PC-3 (cell line): Measurements from ENCODE around the gene RDH12. TPM values are rescaled to one million over a fixed set of nuclear protein-coding genes. Genes with fewer than 3 reads are reported as not detected.
A peak's percentile ranks its signal among the peaks of the same experiment; 100 is the strongest.

ENCODE experiments used
- ATAC-seq: fragments of 200-7000 bp; cut with Tn5 transposase; 2 replicates; pipeline ENCODE4 v1.9.1; 2020; ENCODE audit warnings: mild to moderate bottlenecking, moderate library complexity
- BruUV-seq: library from RNA; stranded (reverse); fragments of 400-500 nt; replicated peaks from 2 replicates; lab custom pipeline; 2021; lab: Mats Ljungman, UMichigan
- CTCF ChIA-PET: fragments of 300-600 bp; sonication (Branson Sonifier 250); formaldehyde crosslinking; loops from one replicate; lab custom pipeline; 2022; ENCODE audit warnings: antibody characterized with exemption; lab: Charles Lee
- POLR2A ChIA-PET: fragments of 300-600 bp; sonication (Branson Sonifier 250); formaldehyde crosslinking; loops from one replicate; lab custom pipeline; 2022; ENCODE audit warnings: antibody characterized with exemption; ENCODE audit not compliant: unreplicated experiment; lab: Charles Lee
- DNase-seq: peaks from one replicate; pipeline ENCODE4 v3.0.0-alpha.2; 2015
- H2AFZ ChIP-seq: fragments of 300-600 bp; sonication (generic); 2 replicates; pipeline ENCODE4 v1.6.0; 2016; ENCODE audit warnings: antibody characterized with exemption, low read length
- H3F3A ChIP-seq: fragments of 300-600 bp; sonication (generic); one replicate; pipeline ENCODE4 v1.6.0; 2017; ENCODE audit warnings: antibody characterized with exemption, low read length, control low read depth, mild to moderate bottlenecking; ENCODE audit not compliant: unreplicated experiment
- H3K27ac ChIP-seq: fragments of 300-600 bp; sonication (generic); 2 replicates; pipeline ENCODE4 v1.5.1; 2016; ENCODE audit warnings: mild to moderate bottlenecking, low read length
- H3K27me3 ChIP-seq: fragments of 300-600 bp; sonication (generic); 2 replicates; pipeline ENCODE4 v1.6.1; 2016; ENCODE audit warnings: low read length, mixed read lengths
- H3K36me3 ChIP-seq: fragments of 300-600 bp; sonication (generic); 2 replicates; pipeline ENCODE4 v1.6.1; 2016; ENCODE audit warnings: low read depth, mixed run types, low read length, mixed read lengths
- H3K4me1 ChIP-seq: fragments of 300-600 bp; sonication (generic); 2 replicates; pipeline ENCODE4 v1.5.1; 2016; ENCODE audit warnings: low read length; ENCODE audit not compliant: insufficient read depth
- H3K4me2 ChIP-seq: fragments of 300-600 bp; sonication (generic); 2 replicates; pipeline ENCODE4 v1.6.0; 2016; ENCODE audit warnings: low read length
- H3K4me3 ChIP-seq: fragments of 300-600 bp; sonication (generic); 2 replicates; pipeline ENCODE4 v1.5.1; 2016; ENCODE audit warnings: mild to moderate bottlenecking, low read length, mixed read lengths
- H3K79me2 ChIP-seq: fragments of 300-600 bp; sonication (generic); 2 replicates; pipeline ENCODE4 v1.6.1; 2017; ENCODE audit warnings: low read length, mixed read lengths
- H3K9ac ChIP-seq: fragments of 300-600 bp; sonication (generic); 2 replicates; pipeline ENCODE4 v1.6.0; 2016; ENCODE audit warnings: mild to moderate bottlenecking, low read length
- H3K9me2 ChIP-seq: fragments of 300-600 bp; sonication (generic); replicated peaks from 2 replicates; pipeline ENCODE4 v1.6.1; 2016; ENCODE audit warnings: mixed run types, low read length, mixed read lengths
- H3K9me3 ChIP-seq: fragments of 300-600 bp; sonication (generic); 2 replicates; pipeline ENCODE4 v1.6.1; 2016; ENCODE audit warnings: low read length, mixed read lengths
- H4K20me1 ChIP-seq: fragments of 300-600 bp; sonication (generic); 2 replicates; pipeline ENCODE4 v1.6.1; 2016; ENCODE audit warnings: low read length, mixed read lengths
- CTCF ChIP-seq: fragments of 300-600 bp; sonication (generic); conservative IDR thresholded peaks from 2 replicates; pipeline ENCODE4 v1.5.1; 2017; ENCODE audit warnings: antibody characterized with exemption, low read depth, mild to moderate bottlenecking, low read length
- EZH2 ChIP-seq: fragments of 300-600 bp; sonication (generic); IDR thresholded peaks from one replicate; pipeline ENCODE4 v1.6.1; 2017; ENCODE audit warnings: antibody characterized with exemption, mild to moderate bottlenecking, low read length; ENCODE audit not compliant: unreplicated experiment
- EZH2phosphoT487 ChIP-seq: fragments of 300-600 bp; sonication (generic); IDR thresholded peaks from 2 replicates; pipeline ENCODE4 v1.6.1; 2018; ENCODE audit warnings: mild to moderate bottlenecking, antibody characterized with exemption, low read length, borderline replicate concordance
- intact Hi-C: fragments of 100-400 bp; cut with micrococcal nuclease; formaldehyde crosslinking; loops from 2 replicates; pipeline ENCODE4 v1.9.0; 2023
- total RNA-seq: library from RNA; depleted of rRNA; stranded (reverse); fragments of >200 nt; gene quantifications from 2 replicates; pipeline ENCODE4 v1.2.3, GENCODE V29; 2014

RDH12 gene
- total RNA-seq, 1 experiment from 2014 or later, result not detected

- H3K9me3 ChIP-seq, result no peaks in the 10 kb centered on the region
- DNase-seq (peak; percentile 95), ATAC-seq (peak; percentile 93)
- peak within 1 kb of the TSS; percentile 96 for H3K9ac ChIP-seq
- CTCF ChIA-PET, result interaction anchor here (0.7 to 1.4 kb wide), 4 partner anchors 9 to 125 kb away, joined by 3 to 11 read pairs (median 8); partner anchors contain the start of gene ARG2
- TF ChIP-seq EZH2phosphoT487, result no peak
- TF ChIP-seq EZH2, result no peak
- no peak for TF ChIP-seq CTCF
- peak within 1 kb of the TSS; percentile 97 for H3K4me3 ChIP-seq
- H3K9me2 ChIP-seq, result no peaks in the 10 kb centered on the region
- H2AFZ ChIP-seq, result peak within 1 kb of the TSS; percentile 82
- POLR2A ChIA-PET, result interaction anchor here (0.7 to 1.4 kb wide), 4 partner anchors 9 to 191 kb away, joined by 3 to 8 read pairs (median 3); no protein-coding TSS in a partner anchor
- H3K4me1 ChIP-seq, result peaks cover 16% of the 10 kb centered on the region
- peaks cover 48% of the 10 kb centered on the region for H3K79me2 ChIP-seq
- H3F3A ChIP-seq, result no peaks in the 10 kb centered on the region
- H3K4me2 ChIP-seq, result peak within 1 kb of the TSS; percentile 98
- BruUV-seq, result no TSS peak
- intact Hi-C loops, result loop anchor here (1.0 kb wide), 3 partner anchors 21 to 336 kb away; partner anchors contain the start of genes ARG2, ATP6V1D and VTI1B
- peaks cover 24% of the 10 kb centered on the region for H3K36me3 ChIP-seq
- H4K20me1 ChIP-seq, result peaks cover 27% of the 10 kb centered on the region
- peak within 1 kb of the TSS; percentile 93 for H3K27ac ChIP-seq
- H3K27me3 ChIP-seq, result no peaks in the 10 kb centered on the region
These were observed 6.2 kb upstream of the RDH12 start, which contains the start of gene RDH11 for GRCh38 chr14:67695394-67695949. Gene RDH11 (minus strand): TSS chr14:67695764. CDS start chr14:67695703, 61 bp downstream.

GRCh38 chr14:67697006-67697405, 4.7 kb upstream of the RDH12 start:
- no peak for DNase-seq
- peaks cover 18% of the 10 kb centered on the region for H4K20me1 ChIP-seq
- no peak overlapping the region for H2AFZ ChIP-seq
- no peaks in the 10 kb centered on the region for H3K27me3 ChIP-seq
- no peak overlapping the region for H3K4me2 ChIP-seq
- H3K4me3 ChIP-seq, result no peak overlapping the region
- no TSS peak for BruUV-seq
- H3K27ac ChIP-seq, result no peak overlapping the region
- ChIA-PET POLR2A (no interaction called here), CTCF (no interaction called here)
- TF ChIP-seq EZH2 (no peak), EZH2phosphoT487 (no peak), CTCF (no peak)
- intact Hi-C loops, result no loop called here
- peaks cover 8% of the 10 kb centered on the region for H3K36me3 ChIP-seq
- peaks cover 16% of the 10 kb centered on the region for H3K4me1 ChIP-seq
- no peak for ATAC-seq
- H3F3A ChIP-seq, result no peaks in the 10 kb centered on the region
- no peaks in the 10 kb centered on the region for H3K9me3 ChIP-seq
- H3K79me2 ChIP-seq, result peaks cover 33% of the 10 kb centered on the region
- H3K9me2 ChIP-seq, result no peaks in the 10 kb centered on the region
- H3K9ac ChIP-seq, result no peak overlapping the region

- TF ChIP-seq EZH2 (no peak), EZH2phosphoT487 (no peak), CTCF (no peak)
- Histone ChIP-seq H3K4me2 (no peak overlapping the region), H3F3A (no peaks in the 10 kb centered on the region), H3K9me2 (no peaks in the 10 kb centered on the region), H3K27ac (no peak overlapping the region), H3K27me3 (no peaks in the 10 kb centered on the region), H4K20me1 (peaks cover 8% of the 10 kb centered on the region), H3K9me3 (no peaks in the 10 kb centered on the region), H3K9ac (no peak overlapping the region), H2AFZ (no peak overlapping the region), H3K4me1 (peaks cover 11% of the 10 kb centered on the region), H3K4me3 (no peak overlapping the region), H3K79me2 (peaks cover 22% of the 10 kb centered on the region), H3K36me3 (peaks cover under 1% of the 10 kb centered on the region; the same call in 1 of the 2 replicates)
- intact Hi-C loops, result no loop called here
- ATAC-seq, result no peak
- no TSS peak for BruUV-seq
- ChIA-PET POLR2A (interaction anchor here (0.6 kb wide), 1 partner anchor 112 kb away, joined by 5 read pairs; no protein-coding TSS in a partner anchor), CTCF (interaction anchor here (0.6 kb wide), 1 partner anchor 128 kb away, joined by 3 read pairs; no protein-coding TSS in a partner anchor)
- no peak for DNase-seq
These were observed 3.5 kb upstream of the RDH12 start for GRCh38 chr14:67698179-67698578.
